ENCODE results near the gene PRDM16.

PRDM16 gene

GRCh38 chr1:3056641-3057040 is 12.4 kb upstream of the PRDM16 start:
- no peak for DNase-seq

- DNase-seq = no peak
Observed at GRCh38 chr1:3058263-3059030, 10.6 kb upstream of the PRDM16 start.

DNA sequence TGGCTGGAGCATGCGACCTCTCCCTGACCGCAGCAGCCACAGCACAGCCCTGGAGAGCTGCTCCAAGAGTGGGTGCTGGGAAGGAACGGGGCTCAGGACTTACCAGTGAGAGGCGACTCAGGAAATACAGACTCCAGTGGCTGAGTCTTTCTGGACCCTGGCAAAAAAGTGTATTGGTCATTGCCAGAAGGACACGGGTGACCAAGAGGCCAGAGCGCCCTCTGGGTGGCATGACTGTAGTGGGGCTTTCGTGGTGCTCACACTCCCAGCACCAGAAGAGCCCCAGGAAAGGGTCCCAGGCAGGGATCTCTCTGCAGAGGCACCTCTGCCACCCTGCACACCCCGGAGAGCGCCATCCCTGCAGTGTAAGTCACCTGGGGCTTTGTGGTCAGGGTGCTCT is 8.9 kb upstream of the PRDM16 start:
- no peak for DNase-seq

DNA sequence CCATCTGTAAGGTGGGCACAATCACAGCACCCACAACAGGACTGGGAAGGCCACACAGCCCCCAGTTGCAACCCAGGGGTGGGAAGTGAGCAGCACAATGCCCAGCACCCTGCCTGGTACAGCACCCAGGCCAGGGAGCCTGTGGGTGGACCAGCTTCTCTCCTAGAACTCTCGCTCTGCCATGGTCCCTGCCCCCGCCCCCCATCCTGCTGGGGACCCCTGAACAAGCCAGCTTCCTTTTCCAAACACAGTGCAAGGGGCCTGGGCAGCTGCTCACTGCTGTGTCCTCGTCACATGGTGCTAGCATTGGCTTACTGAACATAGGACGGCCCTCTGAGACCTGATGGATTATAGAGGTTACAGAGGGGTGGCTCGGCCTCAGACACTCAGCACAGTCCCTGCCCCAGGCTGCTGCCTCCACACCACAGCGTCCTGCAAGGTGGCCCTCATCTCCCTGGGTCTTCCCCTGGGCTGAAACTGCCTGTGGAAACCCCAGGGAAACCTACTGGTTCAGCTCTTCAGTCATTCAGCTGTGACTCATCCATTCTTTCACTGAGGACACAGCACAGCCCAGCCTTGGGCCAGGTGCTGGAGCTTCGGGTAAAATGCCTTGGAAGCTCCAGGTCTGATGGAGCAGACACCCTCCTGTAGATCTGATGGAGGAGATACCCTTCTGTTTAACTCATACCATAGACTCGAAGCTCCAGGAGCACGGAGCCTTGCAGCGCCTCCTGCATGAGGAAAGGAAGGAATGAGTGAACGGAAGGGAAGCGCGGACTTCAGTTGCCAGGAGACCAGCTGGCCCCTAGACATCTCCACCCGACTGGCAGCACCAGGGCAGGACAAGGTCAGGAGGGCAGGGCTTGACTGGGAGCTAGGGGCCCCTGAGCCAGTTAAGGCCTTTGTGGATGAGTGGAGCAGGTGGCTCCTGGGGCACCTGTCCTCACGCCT is 8.1 kb upstream of the PRDM16 start:
- DNase-seq = no peak

DNA sequence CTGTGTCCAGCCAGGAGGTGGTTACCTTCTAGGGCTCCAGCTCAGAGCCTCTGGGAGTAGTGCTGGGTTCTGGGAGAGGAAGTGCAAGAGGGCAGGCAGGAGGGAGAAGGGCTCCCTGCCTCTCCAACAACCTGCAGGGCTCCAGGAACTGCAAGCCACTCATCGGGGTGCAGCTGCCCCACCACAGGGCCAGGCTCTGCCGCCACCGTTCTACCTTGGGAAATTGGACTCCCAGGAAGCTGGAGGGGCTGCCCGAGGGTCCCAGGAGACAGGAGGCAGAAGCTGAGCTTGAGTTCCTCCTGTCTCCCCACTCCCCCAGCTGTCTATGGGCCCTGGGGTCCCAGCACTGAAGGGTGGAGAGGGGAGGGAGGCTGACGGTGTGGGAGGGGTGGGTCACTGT is 7.4 kb upstream of the PRDM16 start:
- no peak for DNase-seq

GRCh38 chr1:3061981-3062615 is 6.9 kb upstream of the PRDM16 start:
- no peak for DNase-seq

- no peak for DNase-seq
Observed at GRCh38 chr1:3062616-3063378, 6.2 kb upstream of the PRDM16 start.

GRCh38 chr1:3063379-3064295 is 5.4 kb upstream of the PRDM16 start:
- DNase-seq = no peak

DNA sequence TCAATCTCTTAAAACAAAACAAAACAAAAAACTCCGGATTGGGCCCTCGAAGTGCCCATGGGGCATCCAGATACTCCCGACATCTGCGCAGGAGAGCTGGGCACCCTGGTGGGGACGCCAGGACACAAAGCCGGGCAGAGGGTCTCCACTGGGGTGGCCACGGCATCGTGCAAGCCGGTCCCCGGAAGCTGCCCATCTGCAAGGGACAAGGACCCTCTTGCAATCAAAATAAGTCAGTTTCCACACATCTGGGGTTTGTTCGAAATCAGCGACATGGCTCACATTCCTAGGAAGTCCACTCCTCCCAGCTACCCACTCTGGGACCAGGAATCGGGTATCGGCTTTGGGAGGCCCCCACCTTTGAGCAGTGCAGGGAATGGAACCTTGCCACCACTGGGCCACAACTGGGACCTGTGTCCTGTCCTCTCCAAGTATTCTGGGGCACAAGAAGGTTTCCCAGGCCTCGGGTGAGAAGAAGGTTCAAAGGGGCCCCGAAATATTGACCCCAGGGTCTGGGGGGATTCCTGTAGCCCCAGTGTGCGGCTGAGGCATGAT is 4.6 kb upstream of the PRDM16 start:
- no peak for DNase-seq

GRCh38 chr1:3064901-3065300 is 4.1 kb upstream of the PRDM16 start:
- DNase-seq = no peak

- no peak for DNase-seq
Observed at GRCh38 chr1:3065396-3065795, 3.6 kb upstream of the PRDM16 start.

DNA sequence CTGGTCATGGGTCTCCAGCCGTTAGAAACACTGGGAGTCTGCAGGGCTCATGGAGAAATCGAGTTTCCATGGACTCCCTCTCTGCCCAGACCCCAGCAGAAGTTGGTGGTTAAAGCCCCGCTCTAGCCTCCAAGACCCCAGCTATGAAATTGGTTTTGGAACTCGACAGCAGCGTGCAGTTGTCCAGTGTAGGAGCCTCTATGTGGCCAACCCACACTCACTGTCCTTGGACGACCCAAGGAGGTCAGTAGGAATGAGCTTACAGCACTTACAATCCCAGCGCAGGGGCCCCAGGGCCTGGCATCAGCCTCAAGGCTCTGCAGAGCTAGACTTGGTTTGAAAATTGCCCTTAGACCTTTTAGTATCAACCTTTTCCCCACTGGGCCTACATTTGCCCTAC is 3.2 kb upstream of the PRDM16 start:
- no peak for DNase-seq

GRCh38 chr1:3066250-3066711 is 2.7 kb upstream of the PRDM16 start:
- DNase-seq = no peak

GRCh38 chr1:3066826-3067225 is 2.2 kb upstream of the PRDM16 start:
- no peak for DNase-seq

GRCh38 chr1:3067301-3067670 is 1.7 kb upstream of the PRDM16 start:
- no peak for DNase-seq

DNA sequence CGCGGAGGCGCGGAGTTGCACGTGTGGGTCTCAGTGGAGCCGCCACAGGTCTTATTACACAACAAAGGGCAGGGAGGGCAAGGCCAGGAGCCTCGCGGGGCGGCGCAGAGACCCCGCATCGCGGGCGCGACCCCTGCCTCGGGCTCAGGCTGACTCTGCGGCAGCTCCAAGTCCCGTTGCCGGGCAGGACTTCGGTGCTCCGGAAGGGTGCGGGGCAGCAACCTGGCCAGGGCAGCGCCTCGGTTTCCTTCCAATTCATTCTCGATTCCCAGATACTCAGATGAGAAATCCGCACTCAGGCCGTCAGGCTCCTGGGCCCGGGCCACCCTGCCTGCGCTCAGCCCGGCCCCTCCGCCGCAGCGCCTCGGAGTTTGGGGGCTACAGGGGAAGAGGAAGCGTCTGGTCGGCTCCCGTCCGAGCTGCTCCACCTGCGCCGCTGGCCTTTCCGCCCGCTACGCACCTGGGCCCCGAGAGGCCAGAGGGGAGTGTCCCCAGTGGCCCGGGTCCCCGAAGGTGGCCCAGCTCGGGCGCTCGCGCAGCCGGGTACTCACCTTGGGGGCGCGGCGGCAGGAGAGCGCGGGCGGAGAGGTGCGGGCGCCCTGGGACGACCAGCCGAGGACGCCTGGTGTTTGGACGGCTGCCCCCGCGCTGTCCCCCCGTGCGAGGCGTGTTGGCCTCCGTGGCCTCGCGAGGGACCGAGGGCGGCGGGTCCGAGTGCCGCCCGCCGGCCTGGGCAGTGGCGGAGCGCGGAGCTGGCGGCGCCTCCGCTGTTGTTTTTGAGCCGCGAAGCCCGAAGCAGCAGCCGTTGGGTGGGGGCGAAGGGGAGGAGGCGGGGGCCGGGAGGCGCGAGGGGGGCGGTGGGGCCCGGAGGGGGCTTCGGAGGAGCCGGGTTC is 1.1 kb upstream of the PRDM16 start:
- no peak for DNase-seq

- no peak for DNase-seq
Observed at GRCh38 chr1:3069491-3070308, 697 bp downstream of the PRDM16 start.

- no peak for DNase-seq
Observed at GRCh38 chr1:3070309-3070643, 1.3 kb downstream of the PRDM16 start.

Data from NCI-H2107 (cell line).